Activated naive CD4-positive, alpha-beta T cell treated with anti-CD3 and anti-CD28 coated beads, Interleukin-2, amount 50 U/mL, for 24 hours (primary cell): ENCODE results near the gene LBR.

Source experiments
- H3K27ac Mint-ChIP-seq: one replicate; pipeline ENCODE4 v1.8.0; 2021; ENCODE audit warnings: mild to moderate bottlenecking, mixed read lengths
- H3K27me3 Mint-ChIP-seq: one replicate; pipeline ENCODE4 v1.8.0; 2021; ENCODE audit warnings: mixed read lengths
- H3K36me3 Mint-ChIP-seq: one replicate; pipeline ENCODE4 v1.8.0; 2021; ENCODE audit warnings: mixed read lengths
- H3K4me1 Mint-ChIP-seq: one replicate; pipeline ENCODE4 v1.8.0; 2021; ENCODE audit warnings: mixed read lengths
- H3K4me3 Mint-ChIP-seq: one replicate; pipeline ENCODE4 v1.8.0; 2021; ENCODE audit warnings: mild to moderate bottlenecking, mixed read lengths
- H3K9me3 Mint-ChIP-seq: one replicate; pipeline ENCODE4 v1.8.0; 2021; ENCODE audit warnings: mixed read lengths

The LBR gene

DNA sequence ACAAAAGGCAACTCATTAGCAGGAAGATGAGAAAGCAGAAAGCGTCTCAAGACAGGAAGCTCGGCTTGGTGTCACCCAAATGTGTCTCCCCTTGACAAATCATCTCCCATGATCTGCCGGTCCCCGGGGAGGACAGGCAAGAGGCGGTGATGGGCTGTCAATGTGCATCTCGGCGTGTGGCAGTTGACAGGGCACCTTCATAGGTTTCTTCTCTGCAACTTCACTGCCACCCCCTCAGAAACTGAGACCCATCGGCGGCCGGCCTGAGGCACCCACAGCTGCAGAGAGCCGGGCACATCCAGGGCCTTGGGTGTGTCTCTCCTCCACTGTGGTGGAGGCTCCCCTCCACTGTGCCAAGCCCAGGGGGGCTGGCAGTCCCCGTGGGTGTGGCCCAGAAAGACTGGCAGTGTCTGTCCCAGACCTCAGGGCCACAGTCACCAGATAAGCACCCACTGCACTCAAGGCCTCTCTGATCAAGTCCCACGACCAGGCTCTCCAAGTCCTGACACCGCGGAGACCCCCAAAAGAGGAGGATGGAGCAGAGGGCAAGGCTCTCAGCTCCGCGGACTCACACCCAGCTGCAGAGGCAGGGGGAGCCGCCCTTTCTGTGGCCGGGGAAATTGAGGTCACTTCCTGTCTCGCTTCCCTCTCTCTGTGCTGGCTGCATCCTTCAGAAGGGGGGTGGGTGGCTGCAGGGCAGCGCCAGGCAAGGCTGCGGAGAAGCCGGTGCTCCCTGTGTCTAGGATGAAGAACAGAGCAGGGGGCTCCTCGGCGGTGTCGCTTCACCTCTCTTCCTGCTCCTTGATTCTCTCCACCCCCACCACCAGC, 39.6 kb upstream of the LBR start:
- Mint-ChIP-seq H3K27ac (peak overlapping the region; percentile 99), H3K36me3 (no peaks in the 10 kb centered on the region), H3K27me3 (no peaks in the 10 kb centered on the region), H3K4me3 (peak overlapping the region; percentile 92), H3K4me1 (peaks cover 47% of the 10 kb centered on the region), H3K9me3 (no peaks in the 10 kb centered on the region)

DNA sequence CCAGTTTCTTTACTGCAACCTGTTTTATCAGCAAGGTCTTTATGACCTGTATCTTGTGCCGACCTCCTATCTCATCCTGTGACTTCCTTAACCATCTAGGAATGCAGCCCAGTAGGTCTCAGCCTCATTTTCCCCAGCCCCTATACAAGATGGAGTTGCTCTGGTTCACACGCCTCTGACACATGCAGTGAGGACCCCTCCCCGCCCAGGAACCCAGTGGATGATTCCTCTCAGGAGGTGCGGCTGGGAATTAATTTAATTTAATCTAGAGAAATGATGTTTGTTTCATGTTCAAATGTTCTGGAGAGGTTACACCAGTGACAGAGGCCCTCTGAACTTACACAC, 39.0 kb upstream of the LBR start:
- Mint-ChIP-seq H3K9me3 (no peaks in the 10 kb centered on the region), H3K36me3 (no peaks in the 10 kb centered on the region), H3K4me3 (peak overlapping the region; percentile 92)

GRCh38 chr1:225465793-225466517, 38.1 kb upstream of the LBR start:
- no peaks in the 10 kb centered on the region for H3K9me3 Mint-ChIP-seq
- peak overlapping the region; percentile 78 for H3K27ac Mint-ChIP-seq
- no peak overlapping the region for H3K4me3 Mint-ChIP-seq
- peaks cover 57% of the 10 kb centered on the region for H3K4me1 Mint-ChIP-seq
- no peaks in the 10 kb centered on the region for H3K36me3 Mint-ChIP-seq
- no peaks in the 10 kb centered on the region for H3K27me3 Mint-ChIP-seq

More for the DNA sequence above, 39.0 kb upstream of the LBR start:
- Mint-ChIP-seq H3K27me3 (no peaks in the 10 kb centered on the region), H3K4me1 (peaks cover 50% of the 10 kb centered on the region), H3K27ac (peak overlapping the region; percentile 99)

GRCh38 chr1:225464851-225465792, 37.3 kb upstream of the LBR start:
- Mint-ChIP-seq H3K4me1 (peaks cover 64% of the 10 kb centered on the region), H3K9me3 (no peaks in the 10 kb centered on the region), H3K36me3 (no peaks in the 10 kb centered on the region), H3K4me3 (no peak overlapping the region), H3K27me3 (no peaks in the 10 kb centered on the region), H3K27ac (peak overlapping the region; percentile 78)

- Mint-ChIP-seq H3K4me3 (no peak overlapping the region), H3K9me3 (no peaks in the 10 kb centered on the region), H3K4me1 (peaks cover 73% of the 10 kb centered on the region), H3K27ac (peak overlapping the region; percentile 68), H3K36me3 (no peaks in the 10 kb centered on the region), H3K27me3 (no peaks in the 10 kb centered on the region)
These were observed 35.1 kb upstream of the LBR start for GRCh38 chr1:225462714-225463574.

- H3K4me1 Mint-ChIP-seq, result peaks cover 70% of the 10 kb centered on the region
- no peak overlapping the region for H3K4me3 Mint-ChIP-seq
- no peaks in the 10 kb centered on the region for H3K27me3 Mint-ChIP-seq
- H3K27ac Mint-ChIP-seq, result peak overlapping the region; percentile 79
- H3K36me3 Mint-ChIP-seq, result no peaks in the 10 kb centered on the region
- H3K9me3 Mint-ChIP-seq, result no peaks in the 10 kb centered on the region
These were observed 34.5 kb upstream of the LBR start for GRCh38 chr1:225462429-225462713.

DNA sequence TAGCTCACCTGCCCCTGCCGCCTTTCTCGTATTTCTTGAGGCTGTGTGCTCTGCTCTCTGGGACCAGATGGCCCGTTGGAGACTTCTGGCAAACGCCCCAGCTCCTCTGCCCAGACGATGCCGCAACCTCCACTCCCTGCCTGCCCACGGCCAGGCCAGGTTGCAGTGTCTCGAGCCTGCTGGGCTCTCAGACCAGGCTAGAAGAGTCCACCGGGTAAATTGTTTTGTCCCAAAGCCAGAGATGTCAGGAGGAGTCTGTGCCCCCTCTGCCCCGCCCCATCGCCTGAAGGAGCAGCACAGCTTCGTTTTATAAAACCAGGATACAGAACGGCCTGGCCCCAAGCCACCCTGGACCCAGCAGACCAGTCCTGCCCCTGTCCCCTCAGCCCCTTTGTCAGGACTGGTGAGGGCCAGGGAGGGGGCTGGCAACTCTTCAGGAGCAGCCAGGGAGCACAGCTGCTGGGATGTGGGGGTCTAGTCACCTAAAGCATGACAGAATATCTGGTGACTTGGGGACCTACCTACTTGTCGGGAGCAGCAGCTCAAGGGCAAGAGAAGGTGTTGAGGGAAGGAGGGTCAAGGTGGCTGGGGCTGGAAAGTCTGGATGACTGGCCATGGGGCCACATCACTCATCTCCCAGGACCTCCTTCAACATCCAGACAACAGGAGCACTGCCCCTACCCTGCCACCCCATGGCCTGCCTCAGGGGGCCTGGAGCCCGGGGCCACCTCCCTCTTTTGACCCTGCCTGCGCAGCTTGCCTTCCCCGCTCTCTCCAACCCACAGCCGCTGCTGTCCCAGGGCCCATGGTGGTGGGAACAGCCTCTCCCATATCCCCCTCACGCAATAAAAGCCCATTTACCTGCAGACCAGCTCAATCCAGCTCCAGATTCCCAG, 33.9 kb upstream of the LBR start:
- peak overlapping the region; percentile 79 for H3K27ac Mint-ChIP-seq
- H3K9me3 Mint-ChIP-seq, result no peaks in the 10 kb centered on the region
- H3K36me3 Mint-ChIP-seq, result no peaks in the 10 kb centered on the region
- H3K4me1 Mint-ChIP-seq, result peaks cover 67% of the 10 kb centered on the region
- no peaks in the 10 kb centered on the region for H3K27me3 Mint-ChIP-seq
- H3K4me3 Mint-ChIP-seq, result no peak overlapping the region

DNA sequence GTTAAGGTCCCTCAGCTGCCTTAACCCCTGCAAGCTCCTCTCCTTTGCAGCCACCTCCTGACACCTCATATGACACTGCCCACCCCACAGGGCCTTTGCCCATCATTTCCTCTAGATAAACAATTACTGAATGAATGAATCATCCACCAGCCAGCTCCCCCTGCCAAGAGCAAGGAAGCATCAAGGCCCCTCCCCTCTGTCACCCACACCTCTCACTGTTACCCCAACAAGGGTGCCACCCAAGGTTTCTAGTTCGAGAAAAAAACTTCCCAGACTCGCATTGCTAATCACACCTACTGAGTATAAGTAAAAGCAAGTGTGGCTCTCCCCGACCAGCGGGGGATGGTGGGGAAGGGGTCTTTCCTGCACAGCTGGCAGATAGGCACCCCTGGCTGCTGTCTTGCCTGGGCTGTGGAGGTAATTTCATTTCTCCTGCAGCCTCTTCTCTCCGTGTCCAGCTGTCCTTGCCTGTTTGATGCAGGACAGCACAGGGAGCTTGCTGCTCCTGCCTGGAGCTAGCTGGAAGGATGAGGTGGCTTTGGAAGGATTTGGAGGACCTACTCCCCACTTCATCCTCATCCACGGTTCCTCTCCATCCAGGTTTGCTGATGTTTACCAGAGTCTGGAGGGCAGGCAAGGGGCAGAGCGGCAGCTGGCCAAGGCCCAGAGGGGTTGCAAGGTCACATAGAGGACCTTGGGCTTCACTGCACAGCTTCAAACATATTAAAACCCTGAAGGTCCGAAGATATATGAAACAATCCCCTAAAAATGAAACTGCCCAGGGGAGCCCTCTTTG, 33.1 kb upstream of the LBR start:
- H3K9me3 Mint-ChIP-seq, result no peaks in the 10 kb centered on the region
- no peaks in the 10 kb centered on the region for H3K36me3 Mint-ChIP-seq
- no peaks in the 10 kb centered on the region for H3K27me3 Mint-ChIP-seq
- H3K4me1 Mint-ChIP-seq, result peaks cover 59% of the 10 kb centered on the region
- H3K27ac Mint-ChIP-seq, result peak overlapping the region; percentile 27
- peak overlapping the region; percentile 3 for H3K4me3 Mint-ChIP-seq

DNA sequence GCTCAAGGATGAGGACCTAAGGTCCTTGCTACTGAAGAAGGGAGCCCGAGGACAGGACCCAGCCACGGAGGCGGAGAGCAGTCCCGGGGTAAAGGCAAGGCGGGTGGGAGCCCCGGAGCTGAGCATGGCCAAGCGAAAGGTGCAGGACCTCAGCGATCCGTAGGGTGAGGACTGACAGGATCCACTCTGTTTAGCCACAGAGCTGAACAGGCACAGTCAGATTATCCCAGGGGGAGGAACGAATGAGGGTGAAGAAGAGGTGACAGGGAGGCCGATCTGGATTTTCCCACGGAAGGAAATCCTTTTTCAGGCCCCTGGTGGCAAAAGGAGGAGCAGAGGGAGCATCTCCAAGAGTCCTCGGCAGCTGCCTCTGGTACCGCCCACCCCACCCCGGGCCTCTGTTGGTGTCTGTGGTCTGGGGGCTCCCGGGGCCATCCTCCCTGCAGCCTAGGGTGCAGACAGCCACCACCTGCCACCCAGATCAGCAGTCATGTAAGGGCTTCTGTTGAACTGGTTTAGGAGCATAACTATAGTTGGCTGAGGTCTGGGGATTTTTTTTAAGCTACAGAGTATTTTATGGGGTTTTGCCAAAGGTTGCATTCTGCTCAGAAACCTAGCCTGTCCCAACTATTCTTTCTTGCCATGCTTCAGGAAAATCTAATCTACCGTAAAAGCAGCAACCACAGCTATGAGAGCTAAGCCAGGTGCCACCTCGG, 32.3 kb upstream of the LBR start:
- H3K9me3 Mint-ChIP-seq, result no peaks in the 10 kb centered on the region
- no peaks in the 10 kb centered on the region for H3K27me3 Mint-ChIP-seq
- peak overlapping the region; percentile 57 for H3K27ac Mint-ChIP-seq
- H3K4me1 Mint-ChIP-seq, result peaks cover 55% of the 10 kb centered on the region
- no peaks in the 10 kb centered on the region for H3K36me3 Mint-ChIP-seq
- H3K4me3 Mint-ChIP-seq, result peak overlapping the region; percentile 3

GRCh38 chr1:225458222-225458631, 30.4 kb upstream of the LBR start:
- Mint-ChIP-seq H3K4me3 (no peak overlapping the region), H3K27ac (no peak overlapping the region), H3K4me1 (peaks cover 65% of the 10 kb centered on the region), H3K36me3 (no peaks in the 10 kb centered on the region), H3K27me3 (no peaks in the 10 kb centered on the region), H3K9me3 (no peaks in the 10 kb centered on the region)

DNA sequence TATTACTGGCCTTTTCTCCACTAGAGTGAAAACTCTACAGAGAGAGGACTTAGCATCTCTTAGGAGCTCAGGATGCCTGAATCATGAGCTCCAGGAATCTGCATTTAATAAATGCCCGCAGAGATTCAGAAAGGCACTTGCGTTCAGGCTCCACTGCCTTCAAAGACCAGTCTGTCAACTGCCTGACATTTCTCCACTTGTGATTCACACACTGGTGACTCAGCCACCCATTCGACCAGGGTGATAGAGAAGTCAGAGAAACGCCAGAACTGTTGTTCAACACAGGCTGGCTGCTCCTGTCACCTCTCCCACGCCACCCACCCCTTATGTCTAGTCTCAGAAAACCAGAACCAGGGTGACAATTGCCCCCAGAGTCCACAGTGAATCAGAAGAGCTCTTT, 26.9 kb upstream of the LBR start:
- H3K4me1 Mint-ChIP-seq, result peaks cover 51% of the 10 kb centered on the region
- H3K36me3 Mint-ChIP-seq, result no peaks in the 10 kb centered on the region
- no peaks in the 10 kb centered on the region for H3K27me3 Mint-ChIP-seq
- no peaks in the 10 kb centered on the region for H3K9me3 Mint-ChIP-seq
- H3K4me3 Mint-ChIP-seq, result peak overlapping the region; percentile 86
- peak overlapping the region; percentile 99 for H3K27ac Mint-ChIP-seq

GRCh38 chr1:225453797-225454648, 26.2 kb upstream of the LBR start:
- peak overlapping the region; percentile 86 for H3K4me3 Mint-ChIP-seq
- no peaks in the 10 kb centered on the region for H3K9me3 Mint-ChIP-seq
- H3K36me3 Mint-ChIP-seq, result no peaks in the 10 kb centered on the region
- peaks cover 50% of the 10 kb centered on the region for H3K4me1 Mint-ChIP-seq
- H3K27me3 Mint-ChIP-seq, result no peaks in the 10 kb centered on the region
- no peak overlapping the region for H3K27ac Mint-ChIP-seq
